Measurements from ENCODE around the gene SRD5A3.

SRD5A3 gene

DNA sequence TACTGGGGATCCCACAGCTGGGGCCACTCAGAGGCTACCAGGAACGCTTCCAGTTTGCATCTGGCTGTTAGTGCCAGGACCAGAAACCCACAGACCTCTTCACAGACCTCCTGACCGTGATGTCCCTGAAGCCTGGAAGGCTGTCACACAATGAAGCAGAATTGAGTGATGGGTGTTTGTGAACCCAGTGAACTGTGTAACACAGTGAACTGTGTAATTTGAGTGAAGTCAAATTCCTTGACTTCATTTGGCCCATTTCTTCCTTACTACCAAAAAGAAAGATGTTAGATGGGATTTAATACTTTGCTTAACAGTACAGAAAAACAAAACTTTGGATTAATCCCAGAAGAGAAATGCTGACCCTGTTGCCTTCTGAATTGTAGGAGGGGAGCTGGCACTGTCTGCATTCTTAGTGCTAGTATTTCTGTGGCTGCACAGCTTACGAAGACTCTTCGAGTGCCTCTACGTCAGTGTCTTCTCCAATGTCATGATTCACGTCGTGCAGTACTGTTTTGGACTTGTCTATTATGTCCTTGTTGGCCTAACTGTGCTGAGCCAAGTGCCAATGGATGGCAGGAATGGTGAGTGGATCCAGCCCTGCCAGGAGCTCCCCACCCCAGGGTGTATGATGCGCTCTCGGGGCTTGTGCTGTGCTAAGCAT is 17.8 kb downstream of the SRD5A3 start:
- Histone ChIP-seq H3K9me3 (ENCODE audit: control insufficient read depth, insufficient read depth, low read length) (no peaks in the 10 kb centered on the region), H3K4me3 (ENCODE audit: low read depth, low read length) (no peak overlapping the region), H3K36me3 (ENCODE audit: control insufficient read depth, insufficient read depth, low read length) (peaks cover 3% of the 10 kb centered on the region), H3K27me3 (ENCODE audit: control insufficient read depth, insufficient read depth, low read length) (no peaks in the 10 kb centered on the region), H3K4me1 (ENCODE audit: control insufficient read depth, insufficient read depth, low read length) (peaks cover 24% of the 10 kb centered on the region), H3K9ac (ENCODE audit: low read depth, low read length) (no peak overlapping the region)

DNA sequence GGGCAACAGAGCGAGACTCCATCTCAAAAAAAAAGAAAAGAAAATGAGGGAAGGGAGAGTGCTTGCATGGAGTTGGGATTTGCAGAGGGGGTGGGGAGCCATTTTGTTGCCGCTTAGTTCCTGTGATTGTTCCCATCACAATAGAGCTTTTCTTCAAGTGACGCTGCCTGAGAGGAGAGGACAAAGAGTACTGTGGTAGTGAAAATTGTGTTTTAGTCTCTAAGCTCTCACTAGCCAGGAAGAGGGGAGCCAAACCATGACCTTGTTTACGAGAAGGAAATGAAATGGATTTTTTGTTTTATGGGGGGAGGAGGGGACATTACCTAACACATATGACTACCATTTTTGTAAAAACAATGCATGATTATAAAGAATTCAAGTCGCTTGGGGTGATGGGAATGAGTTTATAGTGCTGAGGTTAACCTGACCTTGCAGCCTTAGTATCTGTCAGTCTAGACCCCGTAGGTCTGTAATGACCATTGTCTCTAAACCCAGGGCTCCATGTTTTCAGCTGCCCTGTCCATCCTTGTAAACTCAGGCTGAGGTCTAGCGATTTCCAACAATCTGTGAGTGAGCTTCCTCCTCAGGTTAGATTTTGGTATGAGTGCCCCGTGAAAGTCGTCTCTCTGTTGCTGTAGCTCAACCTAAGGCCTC is 18.8 kb downstream of the SRD5A3 start:
- Histone ChIP-seq H3K27me3 (ENCODE audit: control insufficient read depth, insufficient read depth, low read length) (no peaks in the 10 kb centered on the region), H3K36me3 (ENCODE audit: control insufficient read depth, insufficient read depth, low read length) (peaks cover 3% of the 10 kb centered on the region), H3K9ac (ENCODE audit: low read depth, low read length) (no peak overlapping the region), H3K9me3 (ENCODE audit: control insufficient read depth, insufficient read depth, low read length) (no peaks in the 10 kb centered on the region), H3K4me1 (ENCODE audit: control insufficient read depth, insufficient read depth, low read length) (peaks cover 24% of the 10 kb centered on the region), H3K4me3 (ENCODE audit: low read depth, low read length) (no peak overlapping the region)

GRCh38 chr4:55365345-55365728 is 19.3 kb downstream of the SRD5A3 start:
- Histone ChIP-seq H3K27me3 (ENCODE audit: control insufficient read depth, insufficient read depth, low read length) (no peaks in the 10 kb centered on the region), H3K36me3 (ENCODE audit: control insufficient read depth, insufficient read depth, low read length) (peaks cover 3% of the 10 kb centered on the region), H3K4me1 (ENCODE audit: control insufficient read depth, insufficient read depth, low read length) (peaks cover 24% of the 10 kb centered on the region), H3K9ac (ENCODE audit: low read depth, low read length) (no peak overlapping the region), H3K4me3 (ENCODE audit: low read depth, low read length) (no peak overlapping the region), H3K9me3 (ENCODE audit: control insufficient read depth, insufficient read depth, low read length) (no peaks in the 10 kb centered on the region)

DNA sequence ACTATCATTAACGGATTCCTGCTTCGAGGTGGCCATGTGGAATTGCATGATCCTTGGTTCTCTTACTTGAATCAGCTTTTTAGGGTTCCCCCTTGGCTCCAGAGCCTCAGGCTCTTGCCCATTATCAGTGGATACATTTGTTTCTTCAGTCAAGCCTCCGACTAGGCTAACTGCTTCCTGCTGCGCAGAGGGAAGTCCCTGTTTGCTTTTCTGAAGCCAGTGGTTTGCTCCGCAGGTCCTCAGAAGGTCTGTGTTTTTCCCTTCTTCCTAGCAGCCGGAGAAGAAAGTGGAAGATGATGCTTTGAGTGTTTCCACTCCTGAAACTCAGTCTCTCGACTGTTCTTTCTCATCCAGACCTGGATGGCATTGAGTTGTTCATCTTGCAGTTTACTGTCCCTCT is 20.6 kb downstream of the SRD5A3 start:
- no peaks in the 10 kb centered on the region for H3K27me3 ChIP-seq (ENCODE audit: control insufficient read depth, insufficient read depth, low read length)
- H3K9ac ChIP-seq (ENCODE audit: low read depth, low read length): no peak overlapping the region
- no peaks in the 10 kb centered on the region for H3K36me3 ChIP-seq (ENCODE audit: control insufficient read depth, insufficient read depth, low read length)
- no peaks in the 10 kb centered on the region for H3K9me3 ChIP-seq (ENCODE audit: control insufficient read depth, insufficient read depth, low read length)
- peaks cover 24% of the 10 kb centered on the region for H3K4me1 ChIP-seq (ENCODE audit: control insufficient read depth, insufficient read depth, low read length)
- no peak overlapping the region for H3K4me3 ChIP-seq (ENCODE audit: low read depth, low read length)

DNA sequence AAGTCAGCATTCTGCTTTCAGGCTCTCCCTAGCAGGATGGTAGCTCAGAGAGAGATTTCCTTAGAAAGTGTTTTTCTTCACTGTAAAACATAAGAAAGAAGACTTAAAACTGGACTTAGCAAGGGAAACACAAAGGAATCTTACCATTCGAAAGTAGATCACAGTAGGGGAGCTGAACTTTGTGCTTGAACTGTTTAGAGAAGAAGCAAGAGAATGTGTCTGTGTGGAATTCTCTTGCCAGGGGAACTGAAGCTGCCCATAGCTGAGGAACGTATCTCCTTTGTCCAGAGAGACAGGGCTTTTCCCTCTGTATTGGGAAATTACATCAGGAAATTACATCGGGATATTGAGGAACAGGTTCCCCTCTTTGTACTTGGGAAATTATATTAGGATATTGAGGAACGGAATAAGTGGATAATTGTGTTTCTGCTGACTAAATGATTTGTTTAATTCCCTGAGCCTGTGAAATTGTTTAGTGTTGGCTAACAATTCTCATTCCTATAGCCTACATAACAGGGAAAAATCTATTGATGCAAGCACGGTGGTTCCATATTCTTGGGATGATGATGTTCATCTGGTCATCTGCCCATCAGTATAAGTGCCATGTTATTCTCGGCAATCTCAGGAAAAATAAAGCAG is 21.2 kb downstream of the SRD5A3 start:
- Histone ChIP-seq H3K4me3 (ENCODE audit: low read depth, low read length) (no peak overlapping the region), H3K9me3 (ENCODE audit: control insufficient read depth, insufficient read depth, low read length) (no peaks in the 10 kb centered on the region), H3K9ac (ENCODE audit: low read depth, low read length) (no peak overlapping the region), H3K36me3 (ENCODE audit: control insufficient read depth, insufficient read depth, low read length) (no peaks in the 10 kb centered on the region), H3K4me1 (ENCODE audit: control insufficient read depth, insufficient read depth, low read length) (peaks cover 24% of the 10 kb centered on the region), H3K27me3 (ENCODE audit: control insufficient read depth, insufficient read depth, low read length) (no peaks in the 10 kb centered on the region)

DNA sequence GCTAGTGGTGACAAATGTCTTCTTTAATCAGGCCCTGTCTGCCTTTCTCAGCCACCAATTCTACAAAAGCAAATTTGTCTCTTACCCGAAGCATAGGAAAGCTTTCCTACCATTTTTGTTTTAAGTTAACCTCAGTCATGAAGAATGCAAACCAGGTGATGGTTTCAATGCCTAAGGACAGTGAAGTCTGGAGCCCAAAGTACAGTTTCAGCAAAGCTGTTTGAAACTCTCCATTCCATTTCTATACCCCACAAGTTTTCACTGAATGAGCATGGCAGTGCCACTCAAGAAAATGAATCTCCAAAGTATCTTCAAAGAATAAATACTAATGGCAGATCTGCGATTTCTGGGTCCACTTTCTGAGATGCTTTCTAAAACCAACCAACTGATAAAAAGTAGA is 23.9 kb downstream of the SRD5A3 start:
- H3K4me3 ChIP-seq (ENCODE audit: low read depth, low read length): no peak overlapping the region
- no peaks in the 10 kb centered on the region for H3K27me3 ChIP-seq (ENCODE audit: control insufficient read depth, insufficient read depth, low read length)
- H3K4me1 ChIP-seq (ENCODE audit: control insufficient read depth, insufficient read depth, low read length): peaks cover 20% of the 10 kb centered on the region
- no peak overlapping the region for H3K9ac ChIP-seq (ENCODE audit: low read depth, low read length)
- H3K36me3 ChIP-seq (ENCODE audit: control insufficient read depth, insufficient read depth, low read length): no peaks in the 10 kb centered on the region
- H3K9me3 ChIP-seq (ENCODE audit: control insufficient read depth, insufficient read depth, low read length): no peaks in the 10 kb centered on the region

- Histone ChIP-seq H3K9me3 (ENCODE audit: control insufficient read depth, insufficient read depth, low read length) (no peaks in the 10 kb centered on the region), H3K9ac (ENCODE audit: low read depth, low read length) (no peak overlapping the region)
Observed at GRCh38 chr4:55372259-55372658, 26.2 kb downstream of the SRD5A3 start.

GRCh38 chr4:55373461-55373860 is 27.4 kb downstream of the SRD5A3 start:
- Histone ChIP-seq H3K9ac (ENCODE audit: low read depth, low read length) (no peak overlapping the region), H3K9me3 (ENCODE audit: control insufficient read depth, insufficient read depth, low read length) (no peaks in the 10 kb centered on the region), H3K4me1 (ENCODE audit: control insufficient read depth, insufficient read depth, low read length) (peaks cover under 1% of the 10 kb centered on the region), H3K27me3 (ENCODE audit: control insufficient read depth, insufficient read depth, low read length) (no peaks in the 10 kb centered on the region), H3K36me3 (ENCODE audit: control insufficient read depth, insufficient read depth, low read length) (no peaks in the 10 kb centered on the region), H3K4me3 (ENCODE audit: low read depth, low read length) (no peak overlapping the region)

More at GRCh38 chr4:55372259-55372658, 26.2 kb downstream of the SRD5A3 start:
- Histone ChIP-seq H3K36me3 (ENCODE audit: control insufficient read depth, insufficient read depth, low read length) (no peaks in the 10 kb centered on the region), H3K4me1 (ENCODE audit: control insufficient read depth, insufficient read depth, low read length) (no peaks in the 10 kb centered on the region), H3K4me3 (ENCODE audit: low read depth, low read length) (no peak overlapping the region), H3K27me3 (ENCODE audit: control insufficient read depth, insufficient read depth, low read length) (no peaks in the 10 kb centered on the region)

GRCh38 chr4:55376698-55377097 is 30.7 kb downstream of the SRD5A3 start:
- H3K9ac ChIP-seq (ENCODE audit: low read depth, low read length): no peak overlapping the region
- no peak overlapping the region for H3K4me3 ChIP-seq (ENCODE audit: low read depth, low read length)
- H3K27me3 ChIP-seq (ENCODE audit: control insufficient read depth, insufficient read depth, low read length): no peaks in the 10 kb centered on the region
- no peaks in the 10 kb centered on the region for H3K36me3 ChIP-seq (ENCODE audit: control insufficient read depth, insufficient read depth, low read length)
- peaks cover 2% of the 10 kb centered on the region for H3K4me1 ChIP-seq (ENCODE audit: control insufficient read depth, insufficient read depth, low read length)
- no peaks in the 10 kb centered on the region for H3K9me3 ChIP-seq (ENCODE audit: control insufficient read depth, insufficient read depth, low read length)

DNA sequence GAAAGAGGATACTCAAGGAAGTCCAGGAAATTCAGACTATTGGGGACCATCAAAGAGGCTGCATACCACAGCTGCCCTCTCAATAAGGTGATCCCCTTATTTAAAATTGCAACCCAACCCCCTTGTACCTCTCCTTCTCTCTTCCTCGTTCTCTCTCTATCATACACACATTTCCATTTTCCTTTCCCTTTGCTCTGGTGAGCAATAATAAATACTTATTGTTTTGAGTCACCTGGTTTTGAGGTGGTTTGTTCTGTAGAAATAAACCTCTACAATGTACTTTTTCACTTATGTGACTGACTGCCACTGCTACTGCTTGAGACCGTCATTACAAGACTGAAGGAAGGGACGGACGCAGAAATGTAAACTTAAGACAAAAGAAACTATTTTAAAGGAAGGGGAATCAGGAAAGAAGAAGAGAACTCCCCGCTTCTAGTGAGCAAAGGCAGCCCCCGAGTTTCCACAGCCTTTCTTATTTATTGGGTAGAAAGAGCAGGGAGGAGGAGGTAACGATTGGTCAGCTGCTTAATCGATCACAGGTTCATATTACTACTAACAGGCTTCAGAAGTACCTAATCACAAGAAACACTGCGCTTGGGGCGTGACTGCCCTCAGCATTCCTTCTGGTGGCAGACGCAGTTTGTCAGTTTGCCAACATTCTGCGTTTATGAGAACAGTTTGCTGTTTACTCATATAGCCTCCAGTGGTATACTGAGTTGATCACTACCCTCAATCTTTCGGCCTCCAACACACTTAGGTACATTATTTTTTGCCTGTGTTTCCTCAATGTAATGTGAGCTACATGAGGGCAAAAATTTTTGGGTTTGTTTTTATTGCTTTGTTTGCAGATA is 32.8 kb downstream of the SRD5A3 start:
- H3K9ac ChIP-seq (ENCODE audit: low read depth, low read length): no peak overlapping the region

DNA sequence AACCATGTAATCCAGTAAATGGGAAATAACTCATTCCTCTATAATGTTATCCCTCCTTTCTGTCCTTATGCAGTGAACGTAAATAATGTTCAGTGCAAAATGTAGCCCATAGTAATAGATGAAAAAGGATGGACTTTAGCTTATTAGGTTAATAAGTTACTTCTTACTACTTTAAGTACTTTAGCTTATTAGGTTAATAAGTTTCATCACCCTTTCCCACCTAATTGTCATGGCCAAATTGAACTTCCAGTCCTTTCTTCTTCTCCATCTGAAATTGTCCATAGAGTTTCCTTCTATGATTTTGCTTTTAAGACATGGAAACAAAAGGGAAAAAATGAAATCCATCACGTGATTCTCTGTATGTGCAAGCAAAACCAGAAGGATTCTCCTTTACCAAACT is 34.5 kb downstream of the SRD5A3 start:
- H3K4me3 ChIP-seq (ENCODE audit: low read depth, low read length): no peak overlapping the region
- H3K36me3 ChIP-seq (ENCODE audit: control insufficient read depth, insufficient read depth, low read length): no peaks in the 10 kb centered on the region
- H3K9me3 ChIP-seq (ENCODE audit: control insufficient read depth, insufficient read depth, low read length): no peaks in the 10 kb centered on the region
- H3K27me3 ChIP-seq (ENCODE audit: control insufficient read depth, insufficient read depth, low read length): no peaks in the 10 kb centered on the region
- peaks cover 2% of the 10 kb centered on the region for H3K4me1 ChIP-seq (ENCODE audit: control insufficient read depth, insufficient read depth, low read length)
- no peak overlapping the region for H3K9ac ChIP-seq (ENCODE audit: low read depth, low read length)

More for the DNA sequence above, 32.8 kb downstream of the SRD5A3 start:
- Histone ChIP-seq H3K27me3 (ENCODE audit: control insufficient read depth, insufficient read depth, low read length) (no peaks in the 10 kb centered on the region), H3K4me3 (ENCODE audit: low read depth, low read length) (no peak overlapping the region), H3K4me1 (ENCODE audit: control insufficient read depth, insufficient read depth, low read length) (peaks cover 2% of the 10 kb centered on the region), H3K36me3 (ENCODE audit: control insufficient read depth, insufficient read depth, low read length) (no peaks in the 10 kb centered on the region), H3K9me3 (ENCODE audit: control insufficient read depth, insufficient read depth, low read length) (no peaks in the 10 kb centered on the region)

Data from iPS-15b (cell line).